HG02852 (cell line): Measurements from ENCODE around the gene FEM1B.
A peak's percentile ranks its signal among the peaks of the same experiment; 100 is the strongest.
"Not testable (repeated sequence)": the region's sequence is repeated elsewhere in the genome, so short reads cannot be mapped to it uniquely, and the experiment has no call there.

Experiments
- ATAC-seq: cut with Tn5 transposase; IDR thresholded peaks from one replicate; pipeline ENCODE4 v1.9.1; 2021; ENCODE audit warnings: mild to moderate bottlenecking, moderate library complexity; ENCODE audit not compliant: unreplicated experiment

FEM1B gene

GRCh38 chr15:68277603-68278344, at the start of gene FEM1B:
FEM1B (plus strand) TSS chr15:68277745; CDS start chr15:68278418, 673 bp downstream.
- ATAC-seq, result peak; percentile 75

- no peak for ATAC-seq
These were observed 49.2 kb upstream of the FEM1B start for GRCh38 chr15:68228143-68228970.

GRCh38 chr15:68228971-68229385, 48.6 kb upstream of the FEM1B start:
- no peak for ATAC-seq

- ATAC-seq, result peak; percentile 76
These were observed 48.0 kb upstream of the FEM1B start, which contains the start of gene CLN6 for GRCh38 chr15:68229386-68230156. CLN6 (minus strand) TSS chr15:68229728; CDS start chr15:68229584, 144 bp downstream.

- ATAC-seq, result no peak
These were observed 47.1 kb upstream of the FEM1B start for GRCh38 chr15:68230157-68231100.

- no peak for ATAC-seq
These were observed 46.3 kb upstream of the FEM1B start for GRCh38 chr15:68231102-68231818.

- no peak for ATAC-seq
These were observed 45.1 kb upstream of the FEM1B start for GRCh38 chr15:68232449-68232848.

GRCh38 chr15:68232937-68233336, 44.6 kb upstream of the FEM1B start:
- no peak for ATAC-seq

- no peak for ATAC-seq
These were observed 43.5 kb upstream of the FEM1B start for GRCh38 chr15:68234060-68234459.

- ATAC-seq, result not testable (repeated sequence)
These were observed 43.0 kb upstream of the FEM1B start for GRCh38 chr15:68234520-68234919.

GRCh38 chr15:68235022-68235421, 42.5 kb upstream of the FEM1B start:
- no peak for ATAC-seq

GRCh38 chr15:68239025-68239424, 38.5 kb upstream of the FEM1B start:
- no peak for ATAC-seq

- no peak for ATAC-seq
These were observed 36.2 kb upstream of the FEM1B start for GRCh38 chr15:68241088-68241935.

- no peak for ATAC-seq
These were observed 33.3 kb upstream of the FEM1B start for GRCh38 chr15:68244235-68244634.

- ATAC-seq, result no peak
These were observed 28.4 kb upstream of the FEM1B start for GRCh38 chr15:68249058-68249713.

GRCh38 chr15:68252925-68253534, 24.5 kb upstream of the FEM1B start:
- no peak for ATAC-seq

GRCh38 chr15:68256675-68257450, 20.7 kb upstream of the FEM1B start:
- ATAC-seq, result no peak
